Prostate gland (tissue), 2 donors: ENCODE data around the gene ZNF470. TPM values are rescaled to one million over a fixed set of nuclear protein-coding genes. Genes with fewer than 3 reads are reported as not detected.

Experiments used
- DNase-seq: peaks from one replicate; pipeline ENCODE4 v3.0.0-alpha.2; 2019; ENCODE audit warnings: low spot score
- H3K27ac ChIP-seq, 2 donors: fragments of 200-600 bp; sonication (generic); 2 replicates each; pipeline ENCODE4 v1.5.1; 2017 to 2019
- H3K27me3 ChIP-seq: fragments of 200-600 bp; sonication (generic); replicated peaks from 2 replicates; pipeline ENCODE4 v1.5.1; 2019; ENCODE audit not compliant: insufficient read depth
- H3K36me3 ChIP-seq, 2 donors: fragments of 200-600 bp; sonication (generic); 1 replicate in 1 of 2; 2 replicates in 1 of 2; pipeline versions ENCODE4 v1.5.1 to v1.8.1; 2017 to 2019
- H3K4me1 ChIP-seq: fragments of 200-600 bp; sonication (generic); replicated peaks from 2 replicates; pipeline ENCODE4 v1.5.1; 2019
- H3K4me3 ChIP-seq, 2 donors: fragments of 200-600 bp; sonication (generic); 2 replicates each; pipeline ENCODE4 v1.5.1; 2017 to 2019
- H3K9me3 ChIP-seq: fragments of 200-600 bp; sonication (generic); 2 replicates; pipeline ENCODE4 v1.5.1; 2017
- POLR2A ChIP-seq: fragments of 450-650 bp; IDR thresholded peaks from one replicate; pipeline ENCODE4 v1.6.1; 2016; ENCODE audit warnings: antibody characterized with exemption, mild to moderate bottlenecking
- POLR2AphosphoS5 ChIP-seq: sonication (generic); formaldehyde crosslinking; IDR thresholded peaks from one replicate; pipeline ENCODE4 v1.6.1; 2017; ENCODE audit warnings: antibody characterized with exemption
- WGBS: methylation state at CpG from one replicate; pipeline ENCODE4 v1.1.5; 2018; 5-methylcytosine and 5-hydroxymethylcytosine counted together
- intact Hi-C: fragments of 100-400 bp; cut with DNase I; formaldehyde crosslinking; loops from one replicate; pipeline ENCODE4 v1.14.2; 2022
- total RNA-seq, 2 donors: library from RNA; depleted of rRNA; stranded (reverse); fragments of >200 nt; gene quantifications; one replicate each; pipeline ENCODE4 v1.1.0, GENCODE V29; 2016
- TF ChIP-seq, protein P1 (sequence below), 4 experiments: fragments of 200-600 bp in 2 of 4; fragments of 450-650 bp in 2 of 4; sonication (generic) in 2 of 4; IDR thresholded peaks; 1 replicate in 3 of 4; 2 replicates in 1 of 4; pipeline ENCODE4 v1.5.1; 2016 to 2019; ENCODE audit warnings: antibody characterized with exemption in 4 of 4, mild to moderate bottlenecking in 2 of 4, moderate library complexity in 2 of 4

Gene ZNF470
- total RNA-seq, 2 donors from 2014 or later: 5.7 to 6.3 TPM

DNA sequence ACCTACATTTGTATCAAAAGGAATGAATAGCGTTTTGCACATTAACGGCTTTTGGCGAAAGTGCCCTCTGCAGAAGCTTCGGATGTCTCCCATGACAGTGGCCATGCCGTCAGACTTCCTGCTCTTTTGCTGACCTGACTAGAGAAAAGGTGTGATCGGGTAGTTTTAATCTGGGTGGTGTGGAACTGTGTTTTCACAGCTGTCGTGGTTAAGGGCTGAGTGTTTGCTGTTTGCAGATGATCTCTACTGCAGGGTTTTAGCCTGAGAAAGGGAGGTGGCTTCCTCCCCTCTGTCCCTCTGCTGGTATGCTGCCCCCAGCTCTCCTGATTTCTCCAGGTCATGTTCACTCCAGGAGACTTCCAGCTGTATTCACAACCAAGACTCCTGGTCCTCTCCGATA lies 50.3 kb downstream of the ZNF470 start:
- peaks cover 0 to 10% of the 10 kb centered on the region in 2 donors for H3K36me3 ChIP-seq

DNA sequence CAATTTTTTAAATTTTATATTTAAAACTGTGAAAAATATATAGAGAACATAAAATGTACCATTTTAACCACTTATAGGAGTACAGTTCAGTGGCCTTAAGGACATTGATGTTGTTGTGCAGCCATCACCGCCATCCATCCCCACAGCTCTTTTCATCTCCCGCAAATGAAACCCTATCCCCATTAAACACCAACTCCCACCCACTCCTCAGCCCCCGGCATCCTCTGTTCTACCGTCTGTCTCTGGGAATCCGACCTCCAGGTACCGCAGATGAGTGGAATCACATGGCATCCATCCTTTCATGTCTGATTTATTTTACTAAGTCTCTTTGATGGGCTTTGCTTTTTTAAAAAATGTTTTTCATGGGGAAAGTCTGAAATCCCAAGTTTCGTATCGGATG lies 51.9 kb downstream of the ZNF470 start:
- Histone ChIP-seq H3K4me3 (no peak overlapping the region), H3K9me3 (no peaks in the 10 kb centered on the region), H3K27ac (no peak overlapping the region), H3K36me3 (peaks cover 0 to 10% of the 10 kb centered on the region in 2 donors), H3K4me1 (no peaks in the 10 kb centered on the region), H3K27me3 (no peaks in the 10 kb centered on the region)
- TF ChIP-seq POLR2A (no peak), POLR2AphosphoS5 (no peak)
- TF ChIP-seq, protein P1, sequence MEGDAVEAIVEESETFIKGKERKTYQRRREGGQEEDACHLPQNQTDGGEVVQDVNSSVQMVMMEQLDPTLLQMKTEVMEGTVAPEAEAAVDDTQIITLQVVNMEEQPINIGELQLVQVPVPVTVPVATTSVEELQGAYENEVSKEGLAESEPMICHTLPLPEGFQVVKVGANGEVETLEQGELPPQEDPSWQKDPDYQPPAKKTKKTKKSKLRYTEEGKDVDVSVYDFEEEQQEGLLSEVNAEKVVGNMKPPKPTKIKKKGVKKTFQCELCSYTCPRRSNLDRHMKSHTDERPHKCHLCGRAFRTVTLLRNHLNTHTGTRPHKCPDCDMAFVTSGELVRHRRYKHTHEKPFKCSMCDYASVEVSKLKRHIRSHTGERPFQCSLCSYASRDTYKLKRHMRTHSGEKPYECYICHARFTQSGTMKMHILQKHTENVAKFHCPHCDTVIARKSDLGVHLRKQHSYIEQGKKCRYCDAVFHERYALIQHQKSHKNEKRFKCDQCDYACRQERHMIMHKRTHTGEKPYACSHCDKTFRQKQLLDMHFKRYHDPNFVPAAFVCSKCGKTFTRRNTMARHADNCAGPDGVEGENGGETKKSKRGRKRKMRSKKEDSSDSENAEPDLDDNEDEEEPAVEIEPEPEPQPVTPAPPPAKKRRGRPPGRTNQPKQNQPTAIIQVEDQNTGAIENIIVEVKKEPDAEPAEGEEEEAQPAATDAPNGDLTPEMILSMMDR (IDR thresholded peaks at IDR 0.05): no peak
- intact Hi-C loops: no loop called here
- DNase-seq: no peak
- WGBS: 59% methylated on average over 8 of the region's 8 CpGs

More for the DNA sequence above, 50.3 kb downstream of the ZNF470 start:
- TF ChIP-seq, protein P1 (IDR thresholded peaks at IDR 0.05): no peak
- TF ChIP-seq POLR2A: no peak
- no peak for TF ChIP-seq POLR2AphosphoS5
- no peak overlapping the region for H3K27ac ChIP-seq
- DNase-seq: no peak
- H3K4me1 ChIP-seq: no peaks in the 10 kb centered on the region
- intact Hi-C loops: no loop called here
- WGBS: 89% methylated on average over 8 of the region's 8 CpGs
- H3K9me3 ChIP-seq: no peaks in the 10 kb centered on the region
- H3K4me3 ChIP-seq: no peak overlapping the region
- no peaks in the 10 kb centered on the region for H3K27me3 ChIP-seq

DNA sequence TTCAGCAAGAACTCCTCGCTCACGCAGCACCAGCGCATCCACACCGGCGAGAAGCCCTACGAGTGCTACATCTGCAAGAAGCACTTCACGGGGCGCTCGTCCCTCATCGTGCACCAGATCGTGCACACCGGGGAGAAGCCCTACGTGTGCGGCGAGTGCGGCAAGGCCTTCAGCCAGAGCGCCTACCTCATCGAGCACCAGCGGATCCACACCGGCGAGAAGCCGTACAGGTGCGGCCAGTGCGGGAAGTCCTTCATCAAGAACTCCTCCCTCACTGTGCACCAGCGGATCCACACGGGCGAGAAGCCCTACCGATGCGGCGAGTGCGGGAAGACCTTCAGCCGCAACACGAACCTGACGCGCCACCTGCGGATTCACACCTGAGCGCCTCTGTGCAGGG lies 55.1 kb downstream of the ZNF470 start:
- no peaks in the 10 kb centered on the region for H3K9me3 ChIP-seq
- 91% methylated on average over 37 of the region's 37 CpGs for WGBS
- no peak for TF ChIP-seq POLR2AphosphoS5
- TF ChIP-seq POLR2A: no peak
- TF ChIP-seq, protein P1 (IDR thresholded peaks at IDR 0.05): no peak
- intact Hi-C loops: no loop called here
- H3K36me3 ChIP-seq: peaks cover 0 to 10% of the 10 kb centered on the region in 2 donors
- H3K4me3 ChIP-seq: no peak overlapping the region
- H3K27me3 ChIP-seq: no peaks in the 10 kb centered on the region
- DNase-seq: no peak
- H3K27ac ChIP-seq: no peak overlapping the region
- no peaks in the 10 kb centered on the region for H3K4me1 ChIP-seq

DNA sequence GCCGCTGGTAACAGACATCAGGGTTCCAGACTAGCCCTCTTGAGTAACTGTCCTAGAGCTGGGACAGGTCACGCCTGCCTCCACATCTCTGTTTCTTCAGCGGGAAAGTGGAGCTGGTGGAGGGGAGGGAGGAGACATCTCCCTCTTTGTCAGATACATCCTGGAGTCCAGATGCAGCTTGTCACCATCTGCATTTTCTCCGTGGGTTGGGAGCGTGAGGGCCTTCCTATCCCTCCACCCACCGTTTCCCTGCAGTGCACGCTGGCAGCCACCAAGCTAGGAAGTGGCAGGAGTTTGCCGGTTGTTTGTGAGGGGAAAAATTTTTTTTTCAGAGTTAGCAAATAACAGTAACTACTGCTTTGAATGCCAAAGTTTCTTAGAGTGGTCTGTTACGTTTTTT lies 55.7 kb downstream of the ZNF470 start:
- WGBS: 82% methylated on average over 9 of the region's 9 CpGs
- Histone ChIP-seq H3K36me3 (peaks cover 0 to 10% of the 10 kb centered on the region in 2 donors), H3K4me3 (no peak overlapping the region), H3K27ac (no peak overlapping the region), H3K27me3 (no peaks in the 10 kb centered on the region), H3K9me3 (no peaks in the 10 kb centered on the region), H3K4me1 (no peaks in the 10 kb centered on the region)
- TF ChIP-seq POLR2A (no peak), POLR2AphosphoS5 (no peak)
- TF ChIP-seq, protein P1 (IDR thresholded peaks at IDR 0.05): no peak
- intact Hi-C loops: no loop called here
- DNase-seq: no peak

DNA sequence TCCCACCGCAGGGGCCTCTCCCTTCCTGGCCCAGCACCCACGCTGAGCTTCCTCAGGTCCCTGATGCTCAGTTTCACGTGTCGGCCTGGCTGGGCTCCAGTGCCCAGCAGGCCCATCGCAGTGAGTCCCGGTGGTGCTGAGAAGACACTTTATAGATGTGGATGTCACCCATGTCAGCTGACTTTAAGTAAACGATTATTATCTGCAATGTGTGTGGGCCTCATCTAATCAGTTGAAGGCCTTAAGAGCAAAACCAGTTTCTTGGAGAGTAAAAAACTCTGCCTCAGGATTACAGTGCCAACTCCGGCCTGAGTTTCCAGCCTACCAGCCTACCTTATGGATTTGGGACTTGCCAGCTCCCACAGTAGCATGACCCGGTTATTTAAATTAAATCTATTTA lies 58.4 kb downstream of the ZNF470 start:
- DNase-seq: no peak
- no peaks in the 10 kb centered on the region for H3K9me3 ChIP-seq

More for the DNA sequence above, 58.4 kb downstream of the ZNF470 start:
- WGBS: 94% methylated on average over 9 of the region's 9 CpGs
- intact Hi-C loops: no loop called here
- Histone ChIP-seq H3K27me3 (no peaks in the 10 kb centered on the region), H3K27ac (no peak overlapping the region), H3K36me3 (peaks cover 0 to 10% of the 10 kb centered on the region in 2 donors), H3K4me3 (no peak overlapping the region), H3K4me1 (no peaks in the 10 kb centered on the region)
- TF ChIP-seq POLR2AphosphoS5 (no peak), POLR2A (no peak)
- TF ChIP-seq, protein P1 (IDR thresholded peaks at IDR 0.05): no peak
